GM18520 (cell line): ENCODE measurements around the gene SHH.

Experiments used
- ATAC-seq: cut with Tn5 transposase; IDR thresholded peaks from one replicate; pipeline ENCODE4 v1.9.1; 2021; ENCODE audit not compliant: unreplicated experiment

The SHH gene

GRCh38 chr7:155811895-155812761 lies at the start of gene SHH:
Gene SHH (minus strand): TSS chr7:155812463. CDS start chr7:155812122, 341 bp downstream.
- ATAC-seq, result no peak

- ATAC-seq, result no peak
These were observed 49.2 kb upstream of the SHH start for GRCh38 chr7:155861480-155861868.

GRCh38 chr7:155860840-155861479 lies 48.7 kb upstream of the SHH start:
- ATAC-seq, result no peak

GRCh38 chr7:155860461-155860839 lies 48.2 kb upstream of the SHH start:
- no peak for ATAC-seq

GRCh38 chr7:155858521-155859061 lies 46.3 kb upstream of the SHH start:
- ATAC-seq, result no peak

GRCh38 chr7:155857141-155857540 lies 44.9 kb upstream of the SHH start:
- ATAC-seq, result no peak

GRCh38 chr7:155856656-155857055 lies 44.4 kb upstream of the SHH start:
- no peak for ATAC-seq

GRCh38 chr7:155852426-155853301 lies 40.4 kb upstream of the SHH start:
- ATAC-seq, result no peak

- no peak for ATAC-seq
These were observed 39.6 kb upstream of the SHH start for GRCh38 chr7:155851892-155852291.

- no peak for ATAC-seq
These were observed 38.8 kb upstream of the SHH start for GRCh38 chr7:155850766-155851678.

GRCh38 chr7:155850001-155850436 lies 37.8 kb upstream of the SHH start:
- ATAC-seq, result no peak

- no peak for ATAC-seq
These were observed 36.7 kb upstream of the SHH start for GRCh38 chr7:155848691-155849669.

GRCh38 chr7:155847821-155848435 lies 35.7 kb upstream of the SHH start:
- no peak for ATAC-seq

GRCh38 chr7:155846936-155847335 lies 34.7 kb upstream of the SHH start:
- ATAC-seq, result no peak

- no peak for ATAC-seq
These were observed 33.9 kb upstream of the SHH start for GRCh38 chr7:155846156-155846555.

- no peak for ATAC-seq
These were observed 33.0 kb upstream of the SHH start for GRCh38 chr7:155845226-155845625.

GRCh38 chr7:155844526-155844925 lies 32.3 kb upstream of the SHH start:
- ATAC-seq, result no peak

GRCh38 chr7:155844019-155844453 lies 31.8 kb upstream of the SHH start:
- ATAC-seq, result no peak
